IPS DF 4.7 (cell line): ENCODE data around the gene ATP6V0D1.

Source experiments
- DNase-seq: peaks from one replicate; pipeline ENCODE4 v3.0.0-alpha.2; 2013; ENCODE audit warnings: low spot score; ENCODE audit errors: extremely low read depth

The ATP6V0D1 gene

GRCh38 chr16:67394155-67395104, 86.5 kb downstream of the ATP6V0D1 start:
- DNase-seq = no peak

GRCh38 chr16:67393788-67394154, 87.2 kb downstream of the ATP6V0D1 start:
- no peak for DNase-seq

GRCh38 chr16:67393111-67393787, 87.7 kb downstream of the ATP6V0D1 start, which contains the start of gene TPPP3:
TSS of gene TPPP3 (minus strand) at chr16:67393498. CDS start at chr16:67391111, 2,387 bp downstream.
- no peak for DNase-seq

GRCh38 chr16:67392301-67393059, 88.5 kb downstream of the ATP6V0D1 start:
- no peak for DNase-seq

DNA sequence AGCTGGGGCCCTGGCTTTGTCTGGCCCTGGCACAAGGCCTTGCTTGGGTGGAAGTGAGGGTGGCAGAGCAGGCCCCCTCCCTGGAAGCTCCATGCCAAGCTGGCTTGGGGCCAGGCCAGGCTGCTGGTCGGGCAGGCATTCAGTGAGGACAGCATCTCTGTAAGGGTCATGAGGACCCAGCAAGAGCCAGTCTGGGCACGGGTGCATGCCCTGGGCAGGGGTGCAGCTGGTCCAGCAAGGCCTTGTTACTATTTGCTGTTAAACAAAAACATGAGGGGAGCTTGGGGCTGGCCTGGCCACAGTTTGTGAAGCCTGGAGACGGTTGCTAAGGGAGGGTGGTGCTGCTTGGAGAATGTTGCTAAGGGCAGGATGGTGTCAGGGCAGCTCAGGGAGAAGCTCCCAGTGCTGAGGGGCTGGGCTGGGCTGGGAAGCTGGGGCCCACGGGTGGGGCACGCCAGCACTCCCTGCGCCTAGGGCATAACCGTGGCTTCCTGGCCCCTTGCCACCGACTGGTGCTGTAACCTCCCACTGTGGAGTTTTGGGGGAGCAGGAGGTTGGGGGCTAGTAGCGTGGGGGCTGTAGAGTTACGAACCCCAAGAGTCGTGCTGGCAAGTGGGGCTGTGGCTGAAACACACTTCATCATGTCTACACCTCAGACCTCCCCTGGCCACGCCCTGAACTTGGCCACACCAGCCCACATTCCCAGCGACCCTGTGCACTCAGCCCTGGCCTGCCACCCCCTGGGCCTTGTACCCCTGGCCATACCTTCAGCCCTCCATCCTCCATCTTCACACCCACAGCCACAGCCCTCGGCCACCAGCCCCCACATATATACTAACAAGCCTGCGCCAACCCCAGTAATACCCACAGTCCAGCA, 89.3 kb downstream of the ATP6V0D1 start:
- DNase-seq = no peak

DNA sequence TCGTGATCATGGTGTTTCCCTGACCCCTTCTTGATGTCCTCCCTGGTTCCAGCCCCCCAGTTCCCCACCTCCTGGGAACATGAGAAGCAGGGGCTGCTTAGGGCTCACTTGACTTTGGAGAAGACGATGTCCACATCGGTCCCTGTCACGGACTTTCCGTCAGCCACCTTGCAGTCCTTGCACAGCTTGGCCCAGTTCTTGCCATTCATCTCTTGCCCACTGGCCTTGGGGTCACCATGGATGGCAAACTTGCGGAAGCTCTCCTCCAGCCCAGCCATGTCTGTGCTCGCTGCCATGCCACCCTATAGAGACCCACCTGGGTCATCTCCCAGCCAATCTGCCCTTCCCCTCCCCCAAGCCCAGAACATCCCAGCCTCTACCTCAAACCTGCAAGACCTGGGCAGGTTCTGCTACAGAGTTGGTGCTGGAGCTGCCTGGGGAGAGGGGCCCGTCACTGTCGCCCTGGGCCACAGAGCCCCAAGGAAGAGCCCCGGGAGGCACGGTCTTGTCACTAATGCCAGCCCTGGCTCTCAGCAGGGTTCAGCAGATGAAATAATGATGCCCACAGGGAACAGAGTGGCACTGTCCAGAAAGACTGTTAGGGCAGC, 90.0 kb downstream of the ATP6V0D1 start:
- DNase-seq = no peak

DNA sequence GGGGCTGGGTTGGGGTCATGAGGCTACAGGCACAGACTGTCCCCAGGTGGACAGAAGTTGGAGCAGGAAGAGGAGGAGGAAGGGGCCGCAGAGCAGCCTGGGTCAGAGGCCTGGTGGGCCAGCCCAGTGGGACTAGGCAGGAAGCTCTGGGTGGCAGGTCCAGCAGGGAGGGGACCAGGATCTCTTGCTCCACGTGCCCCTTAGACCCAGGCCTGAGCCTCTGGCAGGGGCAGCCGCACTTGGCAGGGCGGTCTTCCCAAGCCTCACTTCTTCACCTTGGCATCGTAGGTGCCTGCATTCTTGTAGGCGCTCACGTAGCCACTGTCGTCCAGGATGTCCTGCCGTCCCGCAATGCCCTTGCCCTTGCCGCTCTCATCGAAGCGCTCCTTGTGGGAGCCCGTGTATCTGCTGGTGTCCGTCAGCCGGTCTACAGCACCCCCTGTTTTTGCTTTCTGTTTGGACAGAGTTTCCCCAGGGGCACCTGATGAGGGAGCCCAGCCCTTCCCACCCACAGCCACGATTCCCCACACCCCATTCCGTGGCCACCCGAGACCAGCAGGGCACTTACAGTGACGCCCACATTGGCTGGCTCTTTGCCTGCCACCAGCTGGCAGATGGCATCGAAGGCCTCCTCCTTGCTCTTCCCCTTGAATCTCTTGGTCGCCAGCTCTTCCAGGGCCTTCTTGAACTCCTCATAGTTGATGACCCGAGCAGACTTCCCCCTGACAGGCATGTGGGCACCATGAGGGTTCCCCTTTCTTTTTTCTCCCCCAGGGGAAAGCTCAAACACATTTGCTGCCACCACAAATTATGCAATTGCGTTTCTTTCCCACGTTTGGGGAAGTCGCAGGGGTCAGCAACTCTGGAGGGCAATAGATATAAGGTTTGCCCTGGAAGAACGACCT, 90.8 kb downstream of the ATP6V0D1 start:
- DNase-seq = no peak

GRCh38 chr16:67388591-67388990, 92.4 kb downstream of the ATP6V0D1 start:
- no peak for DNase-seq

GRCh38 chr16:67388191-67388590, 92.8 kb downstream of the ATP6V0D1 start:
- DNase-seq = no peak
